ENCODE results near the gene APOA4.

DNA sequence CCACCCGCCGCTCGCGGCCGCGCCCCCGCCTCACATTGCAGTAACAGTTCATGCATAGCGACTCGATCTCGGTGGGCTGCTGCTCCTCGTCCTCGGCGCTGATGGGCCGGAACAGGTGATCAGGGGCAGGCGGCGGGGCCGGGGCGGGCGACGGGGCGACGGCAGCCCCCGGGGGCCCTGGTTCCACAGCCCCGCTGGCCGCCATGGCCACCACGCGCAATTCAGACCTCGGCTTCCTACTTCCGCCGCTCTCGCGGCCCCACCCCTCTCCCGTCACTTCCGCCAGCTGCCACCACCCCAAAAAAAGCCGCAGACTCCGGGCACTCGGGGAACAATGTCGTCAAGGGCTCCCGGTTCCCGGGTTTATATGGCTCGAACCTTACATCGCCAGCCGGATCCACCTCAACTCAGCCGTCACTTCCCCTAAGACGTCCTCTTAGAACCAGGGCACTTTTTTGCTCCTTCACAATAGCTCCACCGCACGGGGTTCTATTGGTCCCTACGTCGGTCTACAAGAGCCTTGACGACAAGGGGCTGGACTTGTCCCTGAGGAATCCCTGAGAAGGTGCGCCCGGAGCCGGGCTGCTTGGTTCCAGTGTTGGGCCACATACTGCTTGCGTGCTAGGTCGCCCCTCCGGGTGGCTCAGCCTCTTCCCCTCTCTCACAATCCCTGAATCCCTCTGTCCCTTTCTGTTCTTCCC, 35.2 kb downstream of the APOA4 start, which contains the start of gene ZPR1:
- TF ChIP-seq, protein P1, sequence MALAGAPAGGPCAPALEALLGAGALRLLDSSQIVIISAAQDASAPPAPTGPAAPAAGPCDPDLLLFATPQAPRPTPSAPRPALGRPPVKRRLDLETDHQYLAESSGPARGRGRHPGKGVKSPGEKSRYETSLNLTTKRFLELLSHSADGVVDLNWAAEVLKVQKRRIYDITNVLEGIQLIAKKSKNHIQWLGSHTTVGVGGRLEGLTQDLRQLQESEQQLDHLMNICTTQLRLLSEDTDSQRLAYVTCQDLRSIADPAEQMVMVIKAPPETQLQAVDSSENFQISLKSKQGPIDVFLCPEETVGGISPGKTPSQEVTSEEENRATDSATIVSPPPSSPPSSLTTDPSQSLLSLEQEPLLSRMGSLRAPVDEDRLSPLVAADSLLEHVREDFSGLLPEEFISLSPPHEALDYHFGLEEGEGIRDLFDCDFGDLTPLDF (CRISPR knock-in tag; IDR thresholded peaks at IDR 0.05), result no peak
- TF ChIP-seq ZNF557 (CRISPR knock-in tag; IDR thresholded peaks at IDR 0.05), result no peak
- TF ChIP-seq FOXJ3 (CRISPR knock-in tag; IDR thresholded peaks at IDR 0.05; ENCODE audit: borderline replicate concordance), result no peak

Data from HepG2 (cell line).